ENCODE data around the gene SUPT20HL1.
"Not testable (repeated sequence)": the region's sequence is repeated elsewhere in the genome, so short reads cannot be mapped to it uniquely, and the experiment has no call there.

SUPT20HL1 gene

GRCh38 chrX:24355095-24355494 lies 5.3 kb upstream of the SUPT20HL1 start:
- Mint-ChIP-seq H3K4me1 (no peaks in the 10 kb centered on the region), H3K9me3 (no peaks in the 10 kb centered on the region), H3K4me3 (no peak overlapping the region), H3K27ac (no peak overlapping the region), H3K36me3 (ENCODE audit: low read depth) (no peaks in the 10 kb centered on the region), H3K27me3 (ENCODE audit: low read depth) (peaks cover 8% of the 10 kb centered on the region)
- TF ChIP-seq, protein P1, sequence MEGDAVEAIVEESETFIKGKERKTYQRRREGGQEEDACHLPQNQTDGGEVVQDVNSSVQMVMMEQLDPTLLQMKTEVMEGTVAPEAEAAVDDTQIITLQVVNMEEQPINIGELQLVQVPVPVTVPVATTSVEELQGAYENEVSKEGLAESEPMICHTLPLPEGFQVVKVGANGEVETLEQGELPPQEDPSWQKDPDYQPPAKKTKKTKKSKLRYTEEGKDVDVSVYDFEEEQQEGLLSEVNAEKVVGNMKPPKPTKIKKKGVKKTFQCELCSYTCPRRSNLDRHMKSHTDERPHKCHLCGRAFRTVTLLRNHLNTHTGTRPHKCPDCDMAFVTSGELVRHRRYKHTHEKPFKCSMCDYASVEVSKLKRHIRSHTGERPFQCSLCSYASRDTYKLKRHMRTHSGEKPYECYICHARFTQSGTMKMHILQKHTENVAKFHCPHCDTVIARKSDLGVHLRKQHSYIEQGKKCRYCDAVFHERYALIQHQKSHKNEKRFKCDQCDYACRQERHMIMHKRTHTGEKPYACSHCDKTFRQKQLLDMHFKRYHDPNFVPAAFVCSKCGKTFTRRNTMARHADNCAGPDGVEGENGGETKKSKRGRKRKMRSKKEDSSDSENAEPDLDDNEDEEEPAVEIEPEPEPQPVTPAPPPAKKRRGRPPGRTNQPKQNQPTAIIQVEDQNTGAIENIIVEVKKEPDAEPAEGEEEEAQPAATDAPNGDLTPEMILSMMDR (IDR thresholded peaks at IDR 0.05; ENCODE audit: unreplicated experiment in 3 of 3), result no peak

DNA sequence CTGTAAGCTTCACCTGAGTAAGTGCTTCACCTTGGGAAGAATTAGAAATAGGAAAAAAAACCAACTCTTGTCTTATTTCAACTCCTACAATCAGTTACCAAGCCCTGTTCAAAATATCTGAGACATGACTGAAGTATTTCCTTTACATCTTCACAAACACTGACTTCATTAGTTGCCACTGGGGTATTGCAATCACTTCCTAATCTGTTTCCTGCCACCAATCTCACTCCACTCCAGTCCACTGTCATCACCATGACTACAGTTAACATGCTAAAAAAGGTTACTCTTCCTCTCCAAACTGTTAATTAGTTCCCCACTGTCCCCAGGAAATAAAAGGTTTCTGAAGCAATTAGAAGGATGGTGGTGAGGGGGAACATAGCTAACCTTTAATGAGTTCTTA lies 3.3 kb upstream of the SUPT20HL1 start:
- no peaks in the 10 kb centered on the region for H3K9me3 Mint-ChIP-seq
- TF ChIP-seq, protein P1 (IDR thresholded peaks at IDR 0.05; ENCODE audit: unreplicated experiment in 3 of 3), result no peak
- H3K4me1 Mint-ChIP-seq, result no peaks in the 10 kb centered on the region
- no peak overlapping the region for H3K4me3 Mint-ChIP-seq
- peaks cover 8% of the 10 kb centered on the region for H3K27me3 Mint-ChIP-seq (ENCODE audit: low read depth)
- no peaks in the 10 kb centered on the region for H3K36me3 Mint-ChIP-seq (ENCODE audit: low read depth)
- H3K27ac Mint-ChIP-seq, result no peak overlapping the region

GRCh38 chrX:24362089-24362745 lies 1.8 kb downstream of the SUPT20HL1 start:
- not testable (repeated sequence) for H3K4me3 Mint-ChIP-seq; H3K27me3 Mint-ChIP-seq (ENCODE audit: low read depth); H3K9me3 Mint-ChIP-seq; H3K27ac Mint-ChIP-seq; H3K36me3 Mint-ChIP-seq (ENCODE audit: low read depth)
- H3K4me1 Mint-ChIP-seq, result peaks cover 17% of the 10 kb centered on the region

DNA sequence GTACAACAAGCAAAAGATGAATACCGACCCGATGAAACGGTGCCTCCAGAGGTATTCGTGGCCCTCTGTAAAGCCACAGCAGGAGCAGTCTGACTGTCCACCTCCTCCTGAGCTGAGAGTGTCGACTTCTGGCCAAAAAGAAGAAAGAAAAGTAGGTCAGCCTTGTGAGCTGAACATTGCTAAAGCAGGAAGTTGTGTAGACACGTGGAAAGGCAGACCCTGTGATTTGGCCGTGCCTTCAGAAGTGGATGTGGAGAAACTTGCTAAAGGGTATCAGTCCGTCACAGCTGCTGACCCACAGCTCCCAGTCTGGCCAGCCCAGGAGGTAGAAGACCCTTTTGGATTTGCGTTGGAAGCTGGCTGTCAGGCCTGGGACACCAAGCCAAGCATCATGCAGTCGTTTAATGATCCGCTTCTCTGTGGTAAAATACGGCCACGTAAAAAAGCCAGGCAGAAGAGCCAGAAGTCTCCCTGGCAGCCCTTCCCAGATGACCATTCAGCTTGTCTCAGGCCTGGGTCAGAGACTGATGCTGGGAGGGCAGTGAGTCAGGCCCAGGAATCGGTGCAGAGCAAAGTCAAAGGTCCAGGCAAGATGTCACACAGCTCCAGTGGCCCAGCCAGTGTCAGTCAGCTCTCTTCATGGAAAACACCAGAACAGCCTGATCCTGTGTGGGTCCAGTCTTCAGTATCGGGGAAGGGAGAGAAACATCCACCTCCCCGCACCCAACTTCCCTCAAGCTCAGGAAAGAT lies 3.2 kb downstream of the SUPT20HL1 start:
- Mint-ChIP-seq H3K4me1 (peaks cover 17% of the 10 kb centered on the region), H3K4me3 (peak overlapping the region in 1 of 3 experiments; percentile 39), H3K27ac (peak overlapping the region; percentile 52 to 91 (median 85))
- H3K36me3 Mint-ChIP-seq (ENCODE audit: low read depth); H3K27me3 Mint-ChIP-seq (ENCODE audit: low read depth); H3K9me3 Mint-ChIP-seq: not testable (repeated sequence)

- Mint-ChIP-seq H3K4me1 (peaks cover 17% of the 10 kb centered on the region), H3K4me3 (no peak overlapping the region), H3K36me3 (ENCODE audit: low read depth) (no peaks in the 10 kb centered on the region), H3K27ac (peak overlapping the region in 2 of 3 experiments; percentile 48 to 78), H3K9me3 (no peaks in the 10 kb centered on the region), H3K27me3 (ENCODE audit: low read depth) (no peaks in the 10 kb centered on the region)
- TF ChIP-seq, protein P1 (IDR thresholded peaks at IDR 0.05; ENCODE audit: unreplicated experiment in 3 of 3), result no peak
Observed at GRCh38 chrX:24364326-24364725, 3.9 kb downstream of the SUPT20HL1 start.

DNA sequence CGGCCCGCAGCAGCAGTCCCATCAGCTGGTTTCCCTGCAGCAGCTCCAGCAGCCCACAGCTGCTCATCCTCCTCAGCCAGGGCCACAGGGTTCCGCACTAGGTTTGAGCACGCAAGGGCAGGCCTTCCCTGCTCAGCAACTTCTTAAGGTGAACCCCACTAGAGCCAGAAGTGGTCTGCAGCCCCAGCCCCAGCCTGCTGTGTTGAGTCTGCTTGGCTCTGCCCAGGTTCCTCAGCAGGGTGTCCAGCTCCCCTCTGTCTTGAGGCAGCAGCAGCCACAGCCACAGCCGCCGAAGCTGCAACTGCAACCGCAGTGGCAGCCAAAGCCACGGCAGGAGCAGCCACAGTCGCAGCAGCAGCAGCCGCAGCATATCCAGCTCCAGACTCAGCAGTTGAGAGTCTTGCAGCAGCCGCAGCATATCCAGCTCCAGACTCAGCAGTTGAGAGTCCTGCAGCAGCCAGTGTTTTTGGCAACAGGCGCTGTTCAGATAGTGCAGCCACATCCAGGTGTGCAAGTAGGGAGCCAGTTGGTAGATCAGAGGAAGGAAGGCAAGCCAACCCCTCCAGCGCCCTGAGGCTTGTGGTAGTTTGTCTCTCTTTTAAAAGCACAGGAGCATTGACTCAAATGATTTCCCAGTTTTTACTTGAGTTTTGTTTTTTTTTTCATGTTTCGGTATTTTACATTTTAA lies 4.6 kb downstream of the SUPT20HL1 start:
- H3K36me3 Mint-ChIP-seq (ENCODE audit: low read depth), result no peaks in the 10 kb centered on the region

GRCh38 chrX:24366762-24367400 lies 6.4 kb downstream of the SUPT20HL1 start:
- not testable (repeated sequence) for H3K9me3 Mint-ChIP-seq; H3K4me3 Mint-ChIP-seq; H3K36me3 Mint-ChIP-seq (ENCODE audit: low read depth)
- peaks cover 25% of the 10 kb centered on the region for H3K4me1 Mint-ChIP-seq
- H3K27me3 Mint-ChIP-seq (ENCODE audit: low read depth), result peaks cover 15% of the 10 kb centered on the region
- peak overlapping the region in 1 of 3 experiments; percentile 26 for H3K27ac Mint-ChIP-seq

More for the DNA sequence above, 4.6 kb downstream of the SUPT20HL1 start:
- H3K4me1 Mint-ChIP-seq, result peaks cover 17% of the 10 kb centered on the region
- H3K27ac Mint-ChIP-seq, result peak overlapping the region in 2 of 3 experiments; percentile 33 to 48
- TF ChIP-seq, protein P1 (IDR thresholded peaks at IDR 0.05; ENCODE audit: unreplicated experiment in 3 of 3), result no peak
- no peaks in the 10 kb centered on the region for H3K27me3 Mint-ChIP-seq (ENCODE audit: low read depth)
- H3K9me3 Mint-ChIP-seq, result no peaks in the 10 kb centered on the region
- no peak overlapping the region for H3K4me3 Mint-ChIP-seq
